ENCODE data around the gene MRPL24. TPM values are rescaled to one million over a fixed set of nuclear protein-coding genes. Genes with fewer than 3 reads are reported as not detected.

The MRPL24 gene
- total and polyA plus RNA-seq, 10 of the 15 experiments (the other 5 are each of a cell fraction or from before 2014, with no cell fraction given), result 87.4 to 269 (median 134) TPM

- no peak for TF ChIP-seq ASH2L (IDR thresholded peaks at IDR 0.05; ENCODE audit: borderline replicate concordance, low read depth)
Observed at GRCh38 chr1:156756355-156756754, 15.5 kb upstream of the MRPL24 start (continued).

GRCh38 chr1:156755527-156755950 lies 14.7 kb upstream of the MRPL24 start:
- Histone ChIP-seq H3K36me3 (ENCODE audit: control insufficient read depth in 2 of 2, insufficient read depth in 2 of 2, low read length in 1 of 2) (no peaks in the 10 kb centered on the region), H2AFZ (ENCODE audit: control insufficient read depth, low read depth, low read length) (no peak overlapping the region), H3K9me3 (replicated peaks; ENCODE audit: control insufficient read depth, insufficient read depth, low read length) (no peaks in the 10 kb centered on the region), H3K9ac (ENCODE audit: control insufficient read depth, insufficient read depth, low read length) (no peak overlapping the region), H4K20me1 (ENCODE audit: control insufficient read depth, insufficient read depth) (no peaks in the 10 kb centered on the region), H3K79me2 (ENCODE audit: control insufficient read depth, insufficient read depth, low read length) (peaks cover 26% of the 10 kb centered on the region), H3K4me2 (ENCODE audit: control insufficient read depth, insufficient read depth) (no peak overlapping the region), H3K27ac (ENCODE audit: control insufficient read depth, insufficient read depth) (no peak overlapping the region), H3K4me3 (no peak overlapping the region), H3K4me1 (ENCODE audit: control insufficient read depth, insufficient read depth, low read length) (peaks cover 12% of the 10 kb centered on the region), H3K27me3 (replicated peaks in 1 of 2; ENCODE audit: control insufficient read depth in 2 of 2, insufficient read depth in 2 of 2, low read length in 1 of 2) (no peaks in the 10 kb centered on the region)
- ATAC-seq (no peak), DNase-seq (ENCODE audit: low read depth, low spot score) (no peak), FAIRE-seq (no peak)
- SMC1A ChIA-PET (ENCODE audit: uncharacterized antibody, unreplicated experiment), result interaction anchor here (1.2 to 2.9 kb wide), 2 partner anchors 11 to 29 kb away, joined by 3 to 16 read pairs; no protein-coding TSS in a partner anchor
- RAD21 ChIA-PET (ENCODE audit: unreplicated experiment), result interaction anchor here (1.0 kb wide), 1 partner anchor 29 kb away, joined by 3 read pairs; no protein-coding TSS in a partner anchor
- in situ Hi-C loops (cut with MboI), result no loop called here
- CTCF ChIA-PET, result interaction anchor here (1.3 to 4.3 kb wide), 5 partner anchors 10 to 65 kb away, joined by 5 to 19 read pairs (median 14); partner anchors contain the start of gene PRCC
- POLR2A ChIA-PET, result interaction anchor here (2.3 kb wide), 1 partner anchor 29 kb away, joined by 9 read pairs; no protein-coding TSS in a partner anchor
- intact Hi-C loops (cut with micrococcal nuclease; ENCODE audit: unreplicated experiment), result no loop called here
- BruUV-seq (replicated peaks), result no TSS peak
- WGBS (ENCODE audit: insufficient coverage, insufficient replicate concordance, low lambda C conversion rate, missing lambda C conversion rate), result 22% methylated on average over 5 of the region's 5 CpGs
- TF ChIP-seq YBX1 (IDR thresholded peaks at IDR 0.05), result no peak
- peak; percentile 48; the same call in 1 of the 2 replicates for TF ChIP-seq SPI1 (IDR thresholded peaks at IDR 0.05; ENCODE audit: borderline replicate concordance, insufficient read depth, low read depth, low read length)

- BruUV-seq (replicated peaks), result TSS peak; percentile 25
- peaks cover 39% of the 10 kb centered on the region for H3K79me2 ChIP-seq (ENCODE audit: control insufficient read depth, insufficient read depth, low read length)
- in situ Hi-C loops (cut with MboI) (no loop called here), intact Hi-C loops (cut with micrococcal nuclease; ENCODE audit: unreplicated experiment) (no loop called here)
- H3K9ac ChIP-seq (ENCODE audit: control insufficient read depth, insufficient read depth, low read length), result no peak overlapping the region
- ChIA-PET POLR2A (no interaction called here), CTCF (interaction anchor here (3.0 to 4.3 kb wide), 2 partner anchors 11 to 28 kb away, joined by 17 to 19 read pairs; partner anchors contain the start of gene PRCC), RAD21 (ENCODE audit: unreplicated experiment) (no interaction called here), SMC1A (ENCODE audit: uncharacterized antibody, unreplicated experiment) (no interaction called here)
- H3K9me3 ChIP-seq (replicated peaks; ENCODE audit: control insufficient read depth, insufficient read depth, low read length), result no peaks in the 10 kb centered on the region
- H4K20me1 ChIP-seq (ENCODE audit: control insufficient read depth, insufficient read depth), result no peaks in the 10 kb centered on the region
- ATAC-seq (no peak), FAIRE-seq (no peak), DNase-seq (ENCODE audit: low read depth, low spot score) (no peak)
- no peaks in the 10 kb centered on the region for H3K27me3 ChIP-seq (replicated peaks in 1 of 2; ENCODE audit: control insufficient read depth in 2 of 2, insufficient read depth in 2 of 2, low read length in 1 of 2)
- no peak overlapping the region for H2AFZ ChIP-seq (ENCODE audit: control insufficient read depth, low read depth, low read length)
- H3K27ac ChIP-seq (ENCODE audit: control insufficient read depth, insufficient read depth), result no peak overlapping the region
- H3K4me3 ChIP-seq, result no peak overlapping the region
- peaks cover 12% of the 10 kb centered on the region for H3K4me1 ChIP-seq (ENCODE audit: control insufficient read depth, insufficient read depth, low read length)
- H3K4me2 ChIP-seq (ENCODE audit: control insufficient read depth, insufficient read depth), result no peak overlapping the region
- H3K36me3 ChIP-seq (ENCODE audit: control insufficient read depth in 2 of 2, insufficient read depth in 2 of 2, low read length in 1 of 2), result no peaks in the 10 kb centered on the region
- WGBS (ENCODE audit: insufficient coverage, insufficient replicate concordance, low lambda C conversion rate, missing lambda C conversion rate), result 75% methylated on average over 8 of the region's 8 CpGs
- no peak for TF ChIP-seq MTA3 (IDR thresholded peaks at IDR 0.05; ENCODE audit: borderline replicate concordance, low read length)
- no peak for TF ChIP-seq SKIL (IDR thresholded peaks at IDR 0.05; ENCODE audit: low read depth, poor library complexity, severe bottlenecking)
- no peak for TF ChIP-seq POU2F2 (IDR thresholded peaks at IDR 0.05; ENCODE audit: borderline replicate concordance, low read depth, low read length)
- TF ChIP-seq POLR2A (IDR thresholded peaks at IDR 0.05; ENCODE audit: low read depth, low read length), result no peak
- TF ChIP-seq PAX8 (IDR thresholded peaks at IDR 0.05), result no peak
- TF ChIP-seq ASH2L (IDR thresholded peaks at IDR 0.05; ENCODE audit: borderline replicate concordance, low read depth), result no peak
- no peak for TF ChIP-seq CEBPB (IDR thresholded peaks at IDR 0.05; ENCODE audit: borderline replicate concordance in 1 of 2, low read depth in 2 of 2, low read length in 2 of 2)
- no peak for TF ChIP-seq ZNF217 (IDR thresholded peaks at IDR 0.05)
- no peak for TF ChIP-seq BCLAF1 (IDR thresholded peaks at IDR 0.05)
Observed at GRCh38 chr1:156754219-156754618, 13.3 kb upstream of the MRPL24 start.
